GM12873 (cell line): ENCODE measurements around the gene TRIM41.
A peak's percentile ranks its signal among the peaks of the same experiment; 100 is the strongest.

Experiments used
- CTCF ChIP-seq: IDR thresholded peaks from 2 replicates; pipeline ENCODE4 v1.5.1; 2012; ENCODE audit warnings: low read depth, mild to moderate bottlenecking, moderate library complexity, low read length, control low read depth; ENCODE audit not compliant: insufficient read depth; ENCODE audit errors: missing control alignments

Gene TRIM41

DNA sequence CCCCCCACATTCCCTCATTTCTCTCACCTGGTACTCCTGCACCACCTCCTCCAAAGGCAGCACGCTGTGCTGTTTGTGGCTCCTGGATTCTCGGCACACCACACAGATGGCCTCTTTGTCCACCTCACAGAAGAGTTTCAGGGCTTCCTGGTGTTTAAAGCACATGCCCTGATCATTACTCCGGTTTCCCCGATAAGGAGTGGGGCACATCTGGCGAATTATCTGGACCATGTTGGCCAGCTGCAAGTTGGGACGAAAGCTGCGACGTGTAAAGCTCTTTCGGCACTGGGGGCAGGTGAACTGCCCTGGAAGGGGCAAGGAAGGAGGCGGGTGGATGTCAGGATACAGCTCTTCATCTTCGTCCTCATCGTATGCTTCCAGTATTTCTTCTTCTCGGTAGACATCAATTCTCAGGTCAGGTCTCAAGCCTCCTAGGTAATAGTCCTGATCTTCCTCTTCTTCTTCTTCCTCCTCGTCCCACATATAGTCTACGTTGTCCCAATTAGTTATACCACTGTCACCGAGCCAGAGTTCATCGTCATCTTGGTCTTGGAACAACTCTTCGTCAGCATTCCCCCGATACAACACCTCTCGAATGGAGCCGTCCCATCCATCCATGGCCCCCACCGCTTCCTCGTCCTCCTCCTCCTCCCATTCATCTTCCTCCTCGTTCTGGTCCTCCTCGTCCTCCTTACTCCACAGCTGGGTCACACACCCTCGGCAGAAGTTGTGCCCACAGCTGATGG lies 37.1 kb downstream of the TRIM41 start:
- TF ChIP-seq CTCF = no peak

GRCh38 chr5:181260720-181261319 lies 37.7 kb downstream of the TRIM41 start, which contains the start of gene TRIM52:
Gene TRIM52, minus strand, starts transcription at chr5:181261143. Its CDS starts 330 bp downstream, at chr5:181260813.
- TF ChIP-seq CTCF = no peak

GRCh38 chr5:181261320-181262049 lies 38.4 kb downstream of the TRIM41 start:
- TF ChIP-seq CTCF = no peak

GRCh38 chr5:181263633-181264032 lies 40.6 kb downstream of the TRIM41 start:
- no peak for TF ChIP-seq CTCF

DNA sequence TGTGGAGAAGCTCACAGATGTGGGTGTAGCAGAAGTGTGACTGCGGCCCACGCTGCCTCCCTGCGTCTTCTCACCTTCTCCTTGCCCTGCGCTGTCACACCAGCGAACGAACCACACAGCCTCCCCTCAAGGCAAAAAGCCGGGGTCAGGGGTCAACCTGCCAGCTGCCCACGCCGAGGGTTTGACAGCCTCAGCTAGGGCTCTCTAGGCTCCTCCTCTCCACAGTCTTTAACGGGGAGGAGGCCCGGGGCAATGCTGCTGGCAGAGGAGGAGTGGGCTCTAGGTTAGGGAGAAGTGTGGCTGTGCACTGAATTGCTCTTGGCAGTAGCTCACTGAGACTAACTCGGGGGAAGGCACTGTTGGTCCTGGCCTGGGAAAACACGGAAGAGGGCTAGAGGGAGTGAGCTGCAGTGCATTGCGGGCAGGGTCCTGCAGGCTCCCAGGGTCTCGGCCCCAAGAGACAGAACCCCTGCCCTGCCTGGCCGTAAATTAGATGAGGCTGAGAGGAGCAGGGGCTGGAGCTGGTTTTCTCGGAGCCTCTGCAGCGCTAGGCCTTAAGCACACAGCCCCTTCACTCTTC lies 42.1 kb downstream of the TRIM41 start:
- no peak for TF ChIP-seq CTCF

DNA sequence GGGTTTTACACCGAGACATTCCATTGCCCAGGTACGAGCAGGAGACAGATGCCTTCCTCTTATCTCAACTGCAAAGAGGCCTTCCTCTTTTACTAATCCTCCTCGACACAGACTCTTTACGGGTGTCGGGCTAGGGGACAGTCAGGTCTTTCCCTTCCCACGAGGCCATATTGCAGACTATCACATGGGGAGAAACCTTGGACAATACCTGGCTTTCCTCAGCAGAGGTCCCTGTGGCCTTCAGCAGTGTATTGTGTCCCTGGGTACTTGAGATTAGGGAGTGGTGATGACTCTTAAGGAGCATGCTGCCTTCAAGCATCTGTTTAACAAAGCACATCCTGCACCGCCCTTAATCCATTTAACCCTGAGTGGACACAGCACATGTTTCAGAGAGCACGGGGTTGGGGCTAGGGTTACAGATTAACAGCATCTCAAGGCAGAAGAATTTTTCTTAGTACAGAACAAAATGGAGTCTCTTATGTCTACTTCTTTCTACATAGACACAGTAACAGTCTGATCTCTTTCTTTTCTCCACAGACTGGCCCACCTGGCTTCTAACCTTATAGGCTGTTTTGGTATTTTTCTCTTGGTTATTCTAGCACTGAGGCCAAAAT lies 44.3 kb downstream of the TRIM41 start:
- TF ChIP-seq CTCF = peak; percentile 4
